ENCODE measurements around the gene SLC45A3.

DNA sequence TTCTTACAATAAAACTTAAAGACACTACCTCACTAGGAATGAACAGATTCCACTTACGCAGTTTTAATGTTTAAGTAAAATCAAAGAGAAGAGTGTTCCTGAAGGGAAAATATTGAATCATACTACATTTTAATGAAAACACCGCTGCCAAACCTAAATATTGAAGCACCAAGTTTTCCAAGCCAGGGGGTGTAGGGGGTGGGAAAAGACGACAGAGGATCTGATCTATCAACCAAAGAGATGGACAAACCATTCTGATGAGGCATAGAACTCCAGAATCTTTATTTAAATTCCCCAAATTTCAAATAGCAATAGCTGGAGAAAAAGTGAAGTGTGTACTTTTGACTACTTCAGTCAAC, 49.7 kb downstream of the SLC45A3 start:
- TF ChIP-seq, protein P1, sequence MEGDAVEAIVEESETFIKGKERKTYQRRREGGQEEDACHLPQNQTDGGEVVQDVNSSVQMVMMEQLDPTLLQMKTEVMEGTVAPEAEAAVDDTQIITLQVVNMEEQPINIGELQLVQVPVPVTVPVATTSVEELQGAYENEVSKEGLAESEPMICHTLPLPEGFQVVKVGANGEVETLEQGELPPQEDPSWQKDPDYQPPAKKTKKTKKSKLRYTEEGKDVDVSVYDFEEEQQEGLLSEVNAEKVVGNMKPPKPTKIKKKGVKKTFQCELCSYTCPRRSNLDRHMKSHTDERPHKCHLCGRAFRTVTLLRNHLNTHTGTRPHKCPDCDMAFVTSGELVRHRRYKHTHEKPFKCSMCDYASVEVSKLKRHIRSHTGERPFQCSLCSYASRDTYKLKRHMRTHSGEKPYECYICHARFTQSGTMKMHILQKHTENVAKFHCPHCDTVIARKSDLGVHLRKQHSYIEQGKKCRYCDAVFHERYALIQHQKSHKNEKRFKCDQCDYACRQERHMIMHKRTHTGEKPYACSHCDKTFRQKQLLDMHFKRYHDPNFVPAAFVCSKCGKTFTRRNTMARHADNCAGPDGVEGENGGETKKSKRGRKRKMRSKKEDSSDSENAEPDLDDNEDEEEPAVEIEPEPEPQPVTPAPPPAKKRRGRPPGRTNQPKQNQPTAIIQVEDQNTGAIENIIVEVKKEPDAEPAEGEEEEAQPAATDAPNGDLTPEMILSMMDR (conservative IDR thresholded peaks at IDR 0.05) = no peak
- no peak for TF ChIP-seq ZFX (IDR thresholded peaks at IDR 0.05)

All from C4-2B (cell line).